Amniotic epithelial cell (primary cell): ENCODE measurements around the gene DOCK4.

Experiments used
- DNase-seq: peaks from one replicate; pipeline ENCODE4 v3.0.0-alpha.2; 2010; ENCODE audit warnings: low read depth

Gene DOCK4

GRCh38 chr7:112080978-112081377 lies 125.2 kb downstream of the DOCK4 start:
- peak; percentile 57 for DNase-seq

GRCh38 chr7:112080441-112080840 lies 125.8 kb downstream of the DOCK4 start:
- DNase-seq = peak; percentile 89

- DNase-seq = no peak
These were observed 126.5 kb downstream of the DOCK4 start for GRCh38 chr7:112079673-112080072.

GRCh38 chr7:112079122-112079521 lies 127.1 kb downstream of the DOCK4 start:
- no peak for DNase-seq

GRCh38 chr7:112076324-112076723 lies 129.9 kb downstream of the DOCK4 start:
- no peak for DNase-seq

GRCh38 chr7:112074464-112074863 lies 131.7 kb downstream of the DOCK4 start:
- DNase-seq = no peak

- DNase-seq = peak; percentile 45
These were observed 132.7 kb downstream of the DOCK4 start for GRCh38 chr7:112073530-112073929.

GRCh38 chr7:112072541-112073245 lies 133.5 kb downstream of the DOCK4 start:
- no peak for DNase-seq

- no peak for DNase-seq
These were observed 134.3 kb downstream of the DOCK4 start for GRCh38 chr7:112071856-112072255.

- DNase-seq = no peak
These were observed 135.4 kb downstream of the DOCK4 start for GRCh38 chr7:112070674-112071256.

- DNase-seq = peak; percentile 53
These were observed 136.3 kb downstream of the DOCK4 start for GRCh38 chr7:112069879-112070321.

- DNase-seq = no peak
These were observed 137.2 kb downstream of the DOCK4 start for GRCh38 chr7:112068967-112069366.

GRCh38 chr7:112067632-112068540 lies 138.3 kb downstream of the DOCK4 start:
- DNase-seq = no peak

- DNase-seq = no peak
These were observed 139.0 kb downstream of the DOCK4 start for GRCh38 chr7:112067200-112067599.

- DNase-seq = no peak
These were observed 140.4 kb downstream of the DOCK4 start for GRCh38 chr7:112065758-112066157.

GRCh38 chr7:112064627-112065385 lies 141.4 kb downstream of the DOCK4 start:
- no peak for DNase-seq

- no peak for DNase-seq
These were observed 142.2 kb downstream of the DOCK4 start for GRCh38 chr7:112063974-112064373.

GRCh38 chr7:112061051-112061450 lies 145.1 kb downstream of the DOCK4 start:
- no peak for DNase-seq

GRCh38 chr7:112060625-112061024 lies 145.6 kb downstream of the DOCK4 start:
- no peak for DNase-seq

- DNase-seq = no peak
These were observed 146.5 kb downstream of the DOCK4 start for GRCh38 chr7:112059675-112060074.

GRCh38 chr7:112058686-112059085 lies 147.5 kb downstream of the DOCK4 start:
- no peak for DNase-seq

GRCh38 chr7:112056409-112056808 lies 149.8 kb downstream of the DOCK4 start:
- peak; percentile 68 for DNase-seq
